HG02642 (cell line): Measurements from ENCODE around the gene SEMA4G.

Experiments
- ATAC-seq: cut with Tn5 transposase; IDR thresholded peaks from one replicate; pipeline ENCODE4 v1.9.1; 2021; ENCODE audit warnings: mild to moderate bottlenecking; ENCODE audit not compliant: unreplicated experiment, poor library complexity

The SEMA4G gene

GRCh38 chr10:100986623-100986951 is 17.3 kb downstream of the SEMA4G start:
- no peak for ATAC-seq

GRCh38 chr10:100986952-100987684 is 17.8 kb downstream of the SEMA4G start, which contains the start of the genes MRPL43 and TWNK:
MRPL43 (minus strand) TSS chr10:100987497; CDS start chr10:100987443, 54 bp downstream.
TWNK (plus strand) TSS chr10:100987543; CDS start chr10:100988211, 668 bp downstream.
- ATAC-seq: peak; percentile 82

- no peak for ATAC-seq
These were observed 18.4 kb downstream of the SEMA4G start for GRCh38 chr10:100987685-100988049.

- ATAC-seq: no peak
These were observed 18.9 kb downstream of the SEMA4G start for GRCh38 chr10:100988166-100988565.

- no peak for ATAC-seq
These were observed 19.8 kb downstream of the SEMA4G start for GRCh38 chr10:100989088-100989487.

GRCh38 chr10:100993986-100994708 is 24.8 kb downstream of the SEMA4G start:
- no peak for ATAC-seq

- ATAC-seq: no peak
These were observed 25.9 kb downstream of the SEMA4G start for GRCh38 chr10:100995181-100995580.

- ATAC-seq: peak; percentile 24
These were observed 27.5 kb downstream of the SEMA4G start for GRCh38 chr10:100996678-100997359.

GRCh38 chr10:100997360-100998182 is 28.3 kb downstream of the SEMA4G start:
- peak; percentile 32 for ATAC-seq

- ATAC-seq: peak; percentile 25
These were observed 29.1 kb downstream of the SEMA4G start for GRCh38 chr10:100998183-100998990.

- ATAC-seq: peak; percentile 54
These were observed 29.9 kb downstream of the SEMA4G start for GRCh38 chr10:100998991-100999741.

- no peak for ATAC-seq
These were observed 30.4 kb downstream of the SEMA4G start, which contains the start of gene LZTS2 for GRCh38 chr10:100999742-101000126. LZTS2 (plus strand) TSS chr10:100999808; CDS start chr10:101002539, 2,731 bp downstream.

- no peak for ATAC-seq
These were observed 31.0 kb downstream of the SEMA4G start for GRCh38 chr10:101000127-101000914.

GRCh38 chr10:101000915-101001658 is 31.8 kb downstream of the SEMA4G start:
- no peak for ATAC-seq

- no peak for ATAC-seq
These were observed 32.3 kb downstream of the SEMA4G start for GRCh38 chr10:101001659-101002035.

- ATAC-seq: no peak
These were observed 33.2 kb downstream of the SEMA4G start for GRCh38 chr10:101002456-101002855.

- ATAC-seq: no peak
These were observed 34.4 kb downstream of the SEMA4G start for GRCh38 chr10:101003639-101004206.
